HL-60 (cell line): Measurements from ENCODE around the gene TCF3.
"Not testable (repeated sequence)": the region's sequence is repeated elsewhere in the genome, so short reads cannot be mapped to it uniquely, and the experiment has no call there.

Experiments used
- DNase-seq, 2 experiments: peaks; one replicate each; pipeline ENCODE4 v3.0.0-alpha.2; 2010 to 2020; ENCODE audit warnings: low read depth in 1 of 2, low spot score in 1 of 2
- H3K27ac ChIP-seq: fragments of 250-450 bp; sonication (Bioruptor Pico); replicated peaks from 2 replicates; pipeline ENCODE4 v1.5.1; 2020; ENCODE audit warnings: mild to moderate bottlenecking, moderate library complexity
- H3K27me3 ChIP-seq: fragments of 250-450 bp; sonication (Bioruptor Pico); 2 replicates; pipeline ENCODE4 v1.5.1; 2021; ENCODE audit warnings: mild to moderate bottlenecking, moderate library complexity; ENCODE audit not compliant: insufficient read depth, poor library complexity, severe bottlenecking
- H3K4me3 ChIP-seq: replicated peaks from 2 replicates; pipeline ENCODE4 v1.5.1; 2011; ENCODE audit warnings: mild to moderate bottlenecking, control low read depth, low read length; ENCODE audit not compliant: insufficient read depth
- CTCF ChIP-seq: IDR thresholded peaks from one replicate; pipeline ENCODE4 v1.5.1; 2011; ENCODE audit warnings: low read length, control low read depth, inconsistent platforms; ENCODE audit not compliant: insufficient read depth
- GABPA ChIP-seq: IDR thresholded peaks from 2 replicates; pipeline ENCODE4 v1.6.1; 2012; ENCODE audit warnings: low read depth
- POLR2AphosphoS5 ChIP-seq: IDR thresholded peaks from 2 replicates; pipeline ENCODE4 v1.6.1; 2012; ENCODE audit warnings: low read depth
- SPI1 ChIP-seq: IDR thresholded peaks from 2 replicates; pipeline ENCODE4 v1.6.1; 2012; ENCODE audit warnings: low read depth, mild to moderate bottlenecking, borderline replicate concordance
- TF ChIP-seq, protein P1 (sequence below): IDR thresholded peaks from 2 replicates; pipeline ENCODE4 v1.6.1; 2012; ENCODE audit warnings: low read depth; ENCODE audit not compliant: insufficient replicate concordance

TCF3 gene

GRCh38 chr19:1690699-1691307, 38.4 kb upstream of the TCF3 start:
- peak; percentile 24 to 32 for DNase-seq
- H3K27me3 ChIP-seq, result peaks cover 10% of the 10 kb centered on the region
- no peak overlapping the region for H3K27ac ChIP-seq
- no peak overlapping the region for H3K4me3 ChIP-seq
- TF ChIP-seq CTCF (no peak), SPI1 (no peak), POLR2AphosphoS5 (no peak), GABPA (no peak)
- TF ChIP-seq, protein P1, sequence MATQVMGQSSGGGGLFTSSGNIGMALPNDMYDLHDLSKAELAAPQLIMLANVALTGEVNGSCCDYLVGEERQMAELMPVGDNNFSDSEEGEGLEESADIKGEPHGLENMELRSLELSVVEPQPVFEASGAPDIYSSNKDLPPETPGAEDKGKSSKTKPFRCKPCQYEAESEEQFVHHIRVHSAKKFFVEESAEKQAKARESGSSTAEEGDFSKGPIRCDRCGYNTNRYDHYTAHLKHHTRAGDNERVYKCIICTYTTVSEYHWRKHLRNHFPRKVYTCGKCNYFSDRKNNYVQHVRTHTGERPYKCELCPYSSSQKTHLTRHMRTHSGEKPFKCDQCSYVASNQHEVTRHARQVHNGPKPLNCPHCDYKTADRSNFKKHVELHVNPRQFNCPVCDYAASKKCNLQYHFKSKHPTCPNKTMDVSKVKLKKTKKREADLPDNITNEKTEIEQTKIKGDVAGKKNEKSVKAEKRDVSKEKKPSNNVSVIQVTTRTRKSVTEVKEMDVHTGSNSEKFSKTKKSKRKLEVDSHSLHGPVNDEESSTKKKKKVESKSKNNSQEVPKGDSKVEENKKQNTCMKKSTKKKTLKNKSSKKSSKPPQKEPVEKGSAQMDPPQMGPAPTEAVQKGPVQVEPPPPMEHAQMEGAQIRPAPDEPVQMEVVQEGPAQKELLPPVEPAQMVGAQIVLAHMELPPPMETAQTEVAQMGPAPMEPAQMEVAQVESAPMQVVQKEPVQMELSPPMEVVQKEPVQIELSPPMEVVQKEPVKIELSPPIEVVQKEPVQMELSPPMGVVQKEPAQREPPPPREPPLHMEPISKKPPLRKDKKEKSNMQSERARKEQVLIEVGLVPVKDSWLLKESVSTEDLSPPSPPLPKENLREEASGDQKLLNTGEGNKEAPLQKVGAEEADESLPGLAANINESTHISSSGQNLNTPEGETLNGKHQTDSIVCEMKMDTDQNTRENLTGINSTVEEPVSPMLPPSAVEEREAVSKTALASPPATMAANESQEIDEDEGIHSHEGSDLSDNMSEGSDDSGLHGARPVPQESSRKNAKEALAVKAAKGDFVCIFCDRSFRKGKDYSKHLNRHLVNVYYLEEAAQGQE, result no peak

GRCh38 chr19:1685785-1686184, 33.4 kb upstream of the TCF3 start:
- not testable (repeated sequence) for H3K27ac ChIP-seq, H3K4me3 ChIP-seq, DNase-seq
- H3K27me3 ChIP-seq, result peaks cover 13% of the 10 kb centered on the region

DNA sequence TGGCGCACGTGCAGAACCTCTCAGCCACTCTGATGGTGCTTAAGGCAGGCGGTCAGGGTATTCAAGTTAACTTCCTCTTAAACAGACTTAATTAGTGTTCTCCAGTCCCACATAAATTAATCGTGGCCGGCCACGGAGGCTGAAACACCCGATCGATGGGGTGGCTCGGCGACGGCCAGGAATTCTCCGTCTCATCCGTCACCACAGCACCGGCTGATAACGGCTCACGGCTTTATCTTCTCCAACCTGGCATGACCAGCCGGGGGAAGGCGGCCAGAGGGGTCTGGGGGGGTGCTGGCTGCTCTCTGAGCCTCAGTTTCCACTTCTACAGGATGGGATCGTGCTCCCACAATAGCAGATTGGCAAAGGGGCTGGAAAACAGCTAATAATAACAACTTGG, 32.6 kb upstream of the TCF3 start:
- DNase-seq, result no peak
- Histone ChIP-seq H3K27ac (no peak overlapping the region), H3K27me3 (peaks cover 13% of the 10 kb centered on the region), H3K4me3 (no peak overlapping the region)
- TF ChIP-seq, protein P1, result no peak
- no peak for TF ChIP-seq POLR2AphosphoS5
- no peak for TF ChIP-seq CTCF
- TF ChIP-seq SPI1, result no peak

DNA sequence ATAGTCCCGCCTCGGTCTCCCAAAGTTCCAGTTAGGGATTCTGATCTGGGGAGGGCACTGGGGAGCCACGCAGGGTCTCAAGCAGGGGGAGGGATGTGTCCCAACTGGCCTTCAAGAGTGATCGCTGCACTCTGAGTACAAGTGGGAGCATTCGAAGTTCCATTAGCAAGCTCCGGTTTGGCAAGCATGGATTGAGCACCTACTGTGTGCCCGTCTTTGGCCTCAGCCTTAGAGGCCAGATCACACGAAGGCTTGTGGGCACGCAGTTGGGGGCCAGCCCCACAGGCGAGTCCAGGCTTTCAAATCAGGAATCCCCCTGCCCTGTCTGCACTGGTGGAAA, 32.1 kb upstream of the TCF3 start:
- peaks cover 13% of the 10 kb centered on the region for H3K27me3 ChIP-seq

DNA sequence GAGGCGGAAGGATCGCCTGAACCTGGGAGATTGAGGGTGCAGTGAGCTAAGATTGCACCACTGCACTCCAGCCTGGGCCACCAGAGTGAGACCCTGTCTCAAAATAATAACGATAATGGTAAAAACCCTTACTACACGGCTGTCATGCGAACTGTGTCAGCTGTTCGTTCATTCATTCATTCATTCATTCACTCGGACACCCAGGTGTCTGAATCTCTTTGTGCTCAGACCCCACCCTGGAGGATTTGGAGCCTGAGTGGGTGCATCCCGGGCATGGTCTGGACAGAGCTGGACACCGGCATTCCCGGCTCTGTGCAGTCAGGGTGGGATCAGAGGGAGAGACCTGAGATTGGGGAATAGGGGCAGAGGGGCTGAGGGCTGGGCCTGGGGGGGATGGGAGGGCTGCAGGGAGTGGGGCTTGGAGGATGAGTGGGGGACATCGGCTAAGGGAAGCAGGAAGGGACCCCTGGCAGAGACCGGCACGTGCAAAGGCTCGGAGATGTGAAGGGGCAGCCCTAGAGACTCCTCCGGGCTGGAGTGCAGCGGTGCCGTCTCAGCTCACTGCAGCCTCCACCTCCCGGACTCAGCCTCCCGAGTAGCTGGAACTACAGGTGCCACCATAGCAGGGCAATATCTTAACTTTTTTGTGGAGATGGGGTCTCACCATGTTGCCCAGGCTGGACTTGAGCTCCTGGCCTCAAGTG, 31.6 kb upstream of the TCF3 start:
- Histone ChIP-seq H3K27ac (no peak overlapping the region), H3K27me3 (peaks cover 13% of the 10 kb centered on the region), H3K4me3 (no peak overlapping the region)
- TF ChIP-seq GABPA (no peak), POLR2AphosphoS5 (no peak)
- no peak for DNase-seq

More for the DNA sequence above, 32.1 kb upstream of the TCF3 start:
- DNase-seq, result no peak
- H3K27ac ChIP-seq, result no peak overlapping the region
- TF ChIP-seq SPI1, result no peak
- H3K4me3 ChIP-seq, result no peak overlapping the region
